Endothelial cell of umbilical vein (primary cell): ENCODE data around the gene CSTF3. TPM values are rescaled to one million over a fixed set of nuclear protein-coding genes. Genes with fewer than 3 reads are reported as not detected.

Experiments
- BruUV-seq: library from RNA; stranded (reverse); fragments of 400-500 nt; replicated peaks from 2 replicates; lab custom pipeline; 2021; lab: Mats Ljungman, UMichigan
- CTCF ChIA-PET: fragments of 300-600, 350-600 bp; sonication (Branson Sonifier 250); formaldehyde crosslinking; loops from one replicate; lab custom pipeline; 2021; ENCODE audit warnings: antibody characterized with exemption, inconsistent platforms; lab: Charles Lee
- POLR2A ChIA-PET: fragments of 300-600, 350-600 bp; sonication (Branson Sonifier 250); formaldehyde crosslinking; loops from one replicate; lab custom pipeline; 2021; ENCODE audit warnings: antibody characterized with exemption, inconsistent platforms; lab: Charles Lee
- DNase-seq: peaks from one replicate; pipeline ENCODE4 v3.0.0-alpha.2; 2011; ENCODE audit warnings: low read depth, low spot score
- FAIRE-seq: peaks from 2 replicates; lab custom pipeline; 2011; peaks lifted over from hg19 to GRCh38; lab: Jason Lieb, UNC
- H2AFZ ChIP-seq: 2 replicates; pipeline ENCODE4 v1.6.0; 2012; ENCODE audit warnings: low read depth, low read length, control low read depth, inconsistent platforms
- H3K27ac ChIP-seq: 2 replicates; pipeline ENCODE4 v1.5.1; 2011; ENCODE audit warnings: low read depth, mild to moderate bottlenecking, control low read depth, low read length, moderate library complexity; ENCODE audit not compliant: insufficient read depth
- H3K27me3 ChIP-seq, 2 experiments: 2 replicates each; pipeline versions ENCODE4 v1.6.0 to v1.6.1; 2011; ENCODE audit warnings: low read length in 2 of 2, mixed read lengths in 1 of 2; ENCODE audit not compliant: control insufficient read depth in 2 of 2, insufficient read depth in 2 of 2
- H3K36me3 ChIP-seq, 2 experiments: 2 replicates in 1 of 2; 3 replicates in 1 of 2; pipeline ENCODE4 v1.5.1; 2011; ENCODE audit warnings: low read length in 2 of 2, mild to moderate bottlenecking in 1 of 2, moderate library complexity in 1 of 2; ENCODE audit not compliant: control insufficient read depth in 2 of 2, insufficient read depth in 2 of 2; ENCODE audit errors: extremely low read depth in 1 of 2
- H3K4me1 ChIP-seq: 3 replicates; pipeline ENCODE4 v1.5.1; 2011; ENCODE audit warnings: mild to moderate bottlenecking, low read length; ENCODE audit not compliant: control insufficient read depth, insufficient read depth; ENCODE audit errors: extremely low read depth
- H3K4me2 ChIP-seq: 2 replicates; pipeline ENCODE4 v1.6.1; 2011; ENCODE audit warnings: low read length, control low read depth, mixed read lengths; ENCODE audit not compliant: insufficient read depth
- H3K4me3 ChIP-seq, 3 experiments: fragments of 200-600 bp in 1 of 3; sonication (generic), shearing (Covaris generic) in 1 of 3; replicated peaks in 1 of 3; 2 replicates each; pipeline ENCODE4 v1.5.1; 2011 to 2016; ENCODE audit warnings: control low read depth in 3 of 3, low read length in 3 of 3, mild to moderate bottlenecking in 2 of 3, inconsistent platforms in 1 of 3, low read depth in 1 of 3, moderate library complexity in 1 of 3; ENCODE audit not compliant: insufficient read depth in 1 of 3
- H3K79me2 ChIP-seq: 2 replicates; pipeline ENCODE4 v1.6.0; 2012; ENCODE audit warnings: low read length, inconsistent platforms; ENCODE audit not compliant: control insufficient read depth, insufficient read depth
- H3K9ac ChIP-seq: replicated peaks from 2 replicates; pipeline ENCODE3; 2011; ENCODE audit warnings: low read length, control low read depth; ENCODE audit not compliant: insufficient read depth; ENCODE audit errors: extremely low read depth
- H3K9me1 ChIP-seq: replicated peaks from 3 replicates; pipeline ENCODE4 v1.6.0; 2011; ENCODE audit warnings: mild to moderate bottlenecking, low read length; ENCODE audit not compliant: control insufficient read depth, insufficient read depth; ENCODE audit errors: extremely low read depth
- H3K9me3 ChIP-seq: replicated peaks from 2 replicates; pipeline ENCODE4 v1.5.1; 2012; ENCODE audit warnings: low read length, inconsistent platforms; ENCODE audit not compliant: control insufficient read depth, insufficient read depth
- H4K20me1 ChIP-seq: replicated peaks from 2 replicates; pipeline ENCODE3; 2011; ENCODE audit warnings: mild to moderate bottlenecking, low read length; ENCODE audit not compliant: control insufficient read depth, insufficient read depth; ENCODE audit errors: extremely low read depth
- EZH2 ChIP-seq: IDR thresholded peaks from 2 replicates; pipeline ENCODE4 v1.6.1; 2012; ENCODE audit warnings: borderline replicate concordance, low read depth, mild to moderate bottlenecking, moderate library complexity, low read length, inconsistent platforms; ENCODE audit not compliant: severe bottlenecking
- FOS ChIP-seq: IDR thresholded peaks from 2 replicates; pipeline ENCODE4 v1.6.1; 2011; ENCODE audit warnings: mild to moderate bottlenecking, low read length, moderate library complexity, borderline replicate concordance; ENCODE audit not compliant: insufficient read depth
- GATA2 ChIP-seq: IDR thresholded peaks from 2 replicates; pipeline ENCODE4 v1.7.0; 2011; ENCODE audit warnings: low read depth, mild to moderate bottlenecking, moderate library complexity, mixed read lengths, low read length; ENCODE audit not compliant: insufficient read length, insufficient read depth
- JUN ChIP-seq: IDR thresholded peaks from 2 replicates; pipeline ENCODE4 v1.6.1; 2011; ENCODE audit warnings: borderline replicate concordance, low read depth; ENCODE audit not compliant: insufficient read length, insufficient read depth
- MYC ChIP-seq: IDR thresholded peaks from one replicate; pipeline ENCODE4 v1.6.1; 2011; ENCODE audit warnings: mild to moderate bottlenecking, low read depth, low read length
- POLR2A ChIP-seq: IDR thresholded peaks from 2 replicates; pipeline ENCODE4 v1.6.1; 2012; ENCODE audit warnings: low read depth, mild to moderate bottlenecking, control low read depth, low read length
- POLR2AphosphoS5 ChIP-seq: IDR thresholded peaks from 2 replicates; pipeline ENCODE4 v1.6.1; 2012; ENCODE audit warnings: low read depth, mild to moderate bottlenecking, control low read depth, low read length, moderate library complexity; ENCODE audit not compliant: insufficient read depth
- dilution Hi-C: fragments of 300-500 bp; cut with MboI; formaldehyde crosslinking; loops from one replicate; pipeline ENCODE4 v1.15.0; 2019; ENCODE audit warnings: low sequenced_read_pairs; ENCODE audit not compliant: extremely low pct_ligation_motif_present
- intact Hi-C: fragments of 100-400 bp; cut with micrococcal nuclease; formaldehyde crosslinking; loops from one replicate; pipeline ENCODE4 v1.10.0; 2022
- polyA plus RNA-seq, 4 experiments: library from polyadenylated mRNA; depleted of rRNA in 3 of 4; stranded (reverse) in 3 of 4; unstranded in 1 of 4; fragments of >200 nt; gene quantifications; 2 replicates each; pipeline versions ENCODE4 v1.2.1 to v1.2.3, GENCODE V29; 2011 to 2012; ENCODE audit warnings: missing spikeins in 1 of 4
- total RNA-seq: library from RNA; stranded (reverse); gene quantifications from 2 replicates; pipeline ENCODE4 v1.2.3, GENCODE V29; 2021
- TF ChIP-seq, protein P1 (sequence below): IDR thresholded peaks from 2 replicates; pipeline ENCODE4 v1.6.1; 2011; ENCODE audit not compliant: insufficient read depth, insufficient read length
- TF ChIP-seq, protein P2 (sequence below), 2 donors: IDR thresholded peaks; 1 replicate in 1 of 2; 2 replicates in 1 of 2; pipeline ENCODE4 v1.5.1; 2011; ENCODE audit warnings: low read length in 2 of 2, mild to moderate bottlenecking in 2 of 2, moderate library complexity in 2 of 2, control low read depth in 1 of 2, inconsistent platforms in 1 of 2, low read depth in 1 of 2; ENCODE audit not compliant: insufficient read depth in 1 of 2; ENCODE audit errors: extremely low read depth in 1 of 2

Gene CSTF3
- total and polyA plus RNA-seq, 2 donors (not counting 3 experiments of a cell fraction or from before 2014, with no cell fraction given): 18.3 to 46.6 TPM

DNA sequence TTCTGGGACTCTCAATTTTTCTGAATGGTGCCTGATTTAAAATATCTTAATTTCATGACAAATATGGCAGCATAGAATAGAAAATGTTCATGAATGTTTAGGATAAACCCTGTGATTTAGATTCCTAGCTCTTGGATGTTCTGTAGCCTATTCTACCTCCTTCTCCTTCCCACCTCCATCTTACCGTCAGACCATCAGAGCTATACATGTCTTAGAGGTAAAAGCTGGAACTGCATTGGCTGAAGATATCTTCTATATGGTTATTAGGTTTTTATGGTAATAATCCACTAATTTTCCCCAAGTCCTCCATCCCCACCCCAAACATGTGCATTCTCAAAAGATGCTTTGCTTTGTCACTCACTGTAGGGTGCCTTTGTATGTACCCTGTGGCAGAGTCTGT lies 46.9 kb upstream of the CSTF3 start:
- H3K4me3 ChIP-seq: no peak overlapping the region
- DNase-seq: no peak
- CTCF ChIA-PET: interaction anchor here (1.1 to 1.2 kb wide), 2 partner anchors 21 to 23 kb away, joined by 3 read pairs; no protein-coding TSS in a partner anchor
- H2AFZ ChIP-seq: no peak overlapping the region
- POLR2A ChIA-PET: no interaction called here
- no peak for FAIRE-seq
- H3K9me3 ChIP-seq: no peaks in the 10 kb centered on the region
- no peak overlapping the region for H3K9ac ChIP-seq
- no TSS peak for BruUV-seq
- H4K20me1 ChIP-seq: no peaks in the 10 kb centered on the region
- TF ChIP-seq, protein P1, sequence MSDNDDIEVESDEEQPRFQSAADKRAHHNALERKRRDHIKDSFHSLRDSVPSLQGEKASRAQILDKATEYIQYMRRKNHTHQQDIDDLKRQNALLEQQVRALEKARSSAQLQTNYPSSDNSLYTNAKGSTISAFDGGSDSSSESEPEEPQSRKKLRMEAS: no peak
- TF ChIP-seq POLR2AphosphoS5: no peak
- no peak for TF ChIP-seq POLR2A
- no peak for TF ChIP-seq JUN
- TF ChIP-seq, protein P2, sequence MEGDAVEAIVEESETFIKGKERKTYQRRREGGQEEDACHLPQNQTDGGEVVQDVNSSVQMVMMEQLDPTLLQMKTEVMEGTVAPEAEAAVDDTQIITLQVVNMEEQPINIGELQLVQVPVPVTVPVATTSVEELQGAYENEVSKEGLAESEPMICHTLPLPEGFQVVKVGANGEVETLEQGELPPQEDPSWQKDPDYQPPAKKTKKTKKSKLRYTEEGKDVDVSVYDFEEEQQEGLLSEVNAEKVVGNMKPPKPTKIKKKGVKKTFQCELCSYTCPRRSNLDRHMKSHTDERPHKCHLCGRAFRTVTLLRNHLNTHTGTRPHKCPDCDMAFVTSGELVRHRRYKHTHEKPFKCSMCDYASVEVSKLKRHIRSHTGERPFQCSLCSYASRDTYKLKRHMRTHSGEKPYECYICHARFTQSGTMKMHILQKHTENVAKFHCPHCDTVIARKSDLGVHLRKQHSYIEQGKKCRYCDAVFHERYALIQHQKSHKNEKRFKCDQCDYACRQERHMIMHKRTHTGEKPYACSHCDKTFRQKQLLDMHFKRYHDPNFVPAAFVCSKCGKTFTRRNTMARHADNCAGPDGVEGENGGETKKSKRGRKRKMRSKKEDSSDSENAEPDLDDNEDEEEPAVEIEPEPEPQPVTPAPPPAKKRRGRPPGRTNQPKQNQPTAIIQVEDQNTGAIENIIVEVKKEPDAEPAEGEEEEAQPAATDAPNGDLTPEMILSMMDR (IDR thresholded peaks at IDR 0.05; ENCODE audit: extremely low read depth in 1 of 2, insufficient read depth in 1 of 2, low read depth in 1 of 2, low read length in 2 of 2): no peak
- no peak for TF ChIP-seq GATA2
- TF ChIP-seq MYC: no peak
- no peak for TF ChIP-seq FOS
- no peak for TF ChIP-seq EZH2
- no peaks in the 10 kb centered on the region for H3K9me1 ChIP-seq
- H3K27me3 ChIP-seq: no peaks in the 10 kb centered on the region
- dilution Hi-C loops (no loop called here), intact Hi-C loops (no loop called here)
- no peaks in the 10 kb centered on the region for H3K36me3 ChIP-seq
- no peaks in the 10 kb centered on the region for H3K4me1 ChIP-seq
- H3K79me2 ChIP-seq: no peaks in the 10 kb centered on the region
- H3K4me2 ChIP-seq: no peak overlapping the region
- H3K27ac ChIP-seq: no peak overlapping the region
